Neural cell (in vitro differentiated cells): ENCODE results near the gene NHERF1. TPM values are rescaled to one million over a fixed set of nuclear protein-coding genes. Genes with fewer than 3 reads are reported as not detected.

Source experiments
- H2AFZ ChIP-seq: fragments of 200-600, 300-800 bp; sonication (generic), shearing (Covaris generic); 2 replicates; pipeline ENCODE4 v1.6.0; 2014; ENCODE audit warnings: low read depth, mild to moderate bottlenecking, antibody characterized with exemption, low read length, moderate library complexity
- H3F3A ChIP-seq: fragments of 200-600 bp; shearing (Covaris generic); 2 replicates; pipeline ENCODE4 v1.6.1; 2016; ENCODE audit warnings: mild to moderate bottlenecking, moderate library complexity, mixed read lengths, antibody characterized with exemption, low read length; ENCODE audit not compliant: insufficient read depth, poor library complexity, severe bottlenecking
- H3K27ac ChIP-seq: fragments of 200-600, 300-800 bp; sonication (generic), shearing (Covaris generic); 2 replicates; pipeline ENCODE4 v1.5.1; 2014; ENCODE audit warnings: mild to moderate bottlenecking, low read length, moderate library complexity
- H3K27me3 ChIP-seq: fragments of 300-800, 200-600 bp; sonication (generic), shearing (Covaris generic); 2 replicates; pipeline ENCODE4 v1.6.0; 2014; ENCODE audit warnings: mild to moderate bottlenecking, low read depth, low read length, moderate library complexity; ENCODE audit not compliant: insufficient read depth
- H3K36me3 ChIP-seq: fragments of 300-800, 200-600 bp; sonication (generic), shearing (Covaris generic); 2 replicates; pipeline ENCODE4 v1.5.1; 2014; ENCODE audit warnings: mild to moderate bottlenecking, antibody characterized with exemption, low read length, moderate library complexity; ENCODE audit not compliant: insufficient read depth
- H3K4me2 ChIP-seq: fragments of 300-800, 200-600 bp; sonication (generic), shearing (Covaris generic); 2 replicates; pipeline ENCODE4 v1.6.0; 2014; ENCODE audit warnings: mild to moderate bottlenecking, low read length
- H3K4me3 ChIP-seq: fragments of 300-800, 200-600 bp; sonication (generic), shearing (Covaris generic); 2 replicates; pipeline ENCODE4 v1.5.1; 2014; ENCODE audit warnings: mild to moderate bottlenecking, low read length, moderate library complexity
- H3K79me2 ChIP-seq: fragments of 200-600 bp; shearing (Covaris generic); replicated peaks from 2 replicates; pipeline ENCODE4 v1.6.0; 2014; ENCODE audit warnings: mild to moderate bottlenecking, low read length, moderate library complexity; ENCODE audit not compliant: insufficient read depth
- H3K9ac ChIP-seq: fragments of 300-800, 200-600 bp; sonication (generic), shearing (Covaris generic); 2 replicates; pipeline ENCODE4 v1.6.1; 2016; ENCODE audit warnings: mild to moderate bottlenecking, low read length, mixed read lengths
- H3K9me2 ChIP-seq: fragments of 200-600 bp; shearing (Covaris generic); 2 replicates; pipeline ENCODE4 v1.6.1; 2016; ENCODE audit warnings: mild to moderate bottlenecking, low read length, mixed read lengths; ENCODE audit not compliant: insufficient read depth
- H3K9me3 ChIP-seq: fragments of 200-600, 300-800 bp; sonication (generic), shearing (Covaris generic); 2 replicates; pipeline ENCODE4 v1.6.1; 2016; ENCODE audit warnings: mild to moderate bottlenecking, mixed run types, low read length, moderate library complexity, mixed read lengths
- H4K20me1 ChIP-seq: fragments of 200-600 bp; shearing (Covaris generic); 2 replicates; pipeline ENCODE4 v1.6.1; 2016; ENCODE audit warnings: mild to moderate bottlenecking, mixed run types; ENCODE audit not compliant: insufficient read depth
- CTCF ChIP-seq: fragments of 450-650 bp; IDR thresholded peaks from 2 replicates; pipeline ENCODE4 v1.5.1; 2014; ENCODE audit warnings: antibody characterized with exemption, mild to moderate bottlenecking, moderate library complexity; ENCODE audit not compliant: poor library complexity, severe bottlenecking
- EP300 ChIP-seq: fragments of 450-650 bp; conservative IDR thresholded peaks from 2 replicates; pipeline ENCODE4 v1.6.1; 2014; ENCODE audit warnings: antibody characterized with exemption, mild to moderate bottlenecking, moderate library complexity; ENCODE audit not compliant: poor library complexity, severe bottlenecking
- EZH2 ChIP-seq: fragments of 200-600, 300-800 bp; shearing (Covaris generic), sonication (generic); IDR thresholded peaks from 2 replicates; pipeline ENCODE4 v1.6.1; 2014; ENCODE audit warnings: antibody characterized with exemption, low read length, borderline replicate concordance, mild to moderate bottlenecking; ENCODE audit not compliant: insufficient read depth, poor library complexity, severe bottlenecking
- MXI1 ChIP-seq: fragments of 450-650 bp; conservative IDR thresholded peaks from 2 replicates; pipeline ENCODE4 v1.6.1; 2014; ENCODE audit warnings: antibody characterized with exemption, mild to moderate bottlenecking; ENCODE audit not compliant: poor library complexity, severe bottlenecking
- POLR2AphosphoS5 ChIP-seq: IDR thresholded peaks from 2 replicates; pipeline ENCODE4 v1.6.1; 2012
- RAD21 ChIP-seq: fragments of 450-650 bp; conservative IDR thresholded peaks from 2 replicates; pipeline ENCODE4 v1.6.1; 2014; ENCODE audit warnings: antibody characterized with exemption, mild to moderate bottlenecking, moderate library complexity
- REST ChIP-seq: IDR thresholded peaks from 2 replicates; pipeline ENCODE4 v1.6.1; 2012; ENCODE audit warnings: borderline replicate concordance
- SMC3 ChIP-seq: fragments of 450-650 bp; conservative IDR thresholded peaks from 2 replicates; pipeline ENCODE4 v1.6.1; 2014; ENCODE audit warnings: antibody characterized with exemption, mild to moderate bottlenecking, moderate library complexity; ENCODE audit not compliant: poor library complexity
- TAF1 ChIP-seq: IDR thresholded peaks from 2 replicates; pipeline ENCODE4 v1.6.1; 2012; ENCODE audit warnings: low read depth
- polyA plus RNA-seq: library from polyadenylated mRNA; depleted of rRNA; stranded (reverse); fragments of >200 nt; gene quantifications from 2 replicates; pipeline ENCODE4 v1.2.3, GENCODE V29; 2014

The NHERF1 gene
- polyA plus RNA-seq, 1 donor from 2014 or later: 0.51 TPM

GRCh38 chr17:74770498-74771318 is 22.3 kb downstream of the NHERF1 start:
- TF ChIP-seq CTCF (peak; percentile 71), REST (no peak), MXI1 (no peak), POLR2AphosphoS5 (no peak), RAD21 (peak; percentile 72), EP300 (no peak), TAF1 (no peak), SMC3 (peak; percentile 73), EZH2 (no peak)
- Histone ChIP-seq H3K79me2 (peaks cover 7% of the 10 kb centered on the region), H3K27me3 (no peaks in the 10 kb centered on the region), H3K4me2 (no peak overlapping the region), H3F3A (no peaks in the 10 kb centered on the region), H3K9me2 (no peaks in the 10 kb centered on the region), H4K20me1 (no peaks in the 10 kb centered on the region), H3K9ac (no peak overlapping the region), H3K27ac (no peak overlapping the region), H2AFZ (no peak overlapping the region), H3K9me3 (no peaks in the 10 kb centered on the region), H3K36me3 (peaks cover 7% of the 10 kb centered on the region), H3K4me3 (no peak overlapping the region)

- no peak overlapping the region for H3K27ac ChIP-seq
- no peaks in the 10 kb centered on the region for H3K27me3 ChIP-seq
- H3K36me3 ChIP-seq: peaks cover 7% of the 10 kb centered on the region
- H3K4me2 ChIP-seq: no peak overlapping the region
- peaks cover 9% of the 10 kb centered on the region for H3K79me2 ChIP-seq
- H3K9me3 ChIP-seq: no peaks in the 10 kb centered on the region
- H3K9ac ChIP-seq: no peak overlapping the region
- H2AFZ ChIP-seq: no peak overlapping the region
- H3K9me2 ChIP-seq: no peaks in the 10 kb centered on the region
- no peak for TF ChIP-seq EP300
- TF ChIP-seq CTCF: no peak
- no peak for TF ChIP-seq SMC3
- no peak for TF ChIP-seq POLR2AphosphoS5
- TF ChIP-seq EZH2: no peak
- TF ChIP-seq REST: no peak
- TF ChIP-seq TAF1: no peak
- no peak for TF ChIP-seq MXI1
- TF ChIP-seq RAD21: no peak
- no peaks in the 10 kb centered on the region for H3F3A ChIP-seq
- H4K20me1 ChIP-seq: no peaks in the 10 kb centered on the region
- no peak overlapping the region for H3K4me3 ChIP-seq
These were observed 23.0 kb downstream of the NHERF1 start for GRCh38 chr17:74771319-74771914.
